GM12878 (cell line): ENCODE data around the gene LRRC66. TPM values are rescaled to one million over a fixed set of nuclear protein-coding genes. Genes with fewer than 3 reads are reported as not detected.

Experiments used
- ATAC-seq: fragments of 200-7000 bp; cut with Tn5 transposase; 3 replicates; pipeline ENCODE4 v1.9.1; 2020; ENCODE audit warnings: mild to moderate bottlenecking, moderate library complexity
- BruUV-seq: library from RNA; stranded (reverse); fragments of 400-500 nt; replicated peaks from 2 replicates; lab custom pipeline; 2021; lab: Mats Ljungman, UMichigan
- CTCF ChIA-PET: fragments of 300-600 bp; sonication (Branson Sonifier 250); formaldehyde crosslinking; extraction: SDS; loops from one replicate; lab custom pipeline; 2021; ENCODE audit warnings: inconsistent platforms; lab: Yijun Ruan, JAX
- POLR2A ChIA-PET: fragments of 350-600 bp; formaldehyde crosslinking; extraction: SDS; loops from one replicate; lab custom pipeline; 2021; ENCODE audit warnings: inconsistent platforms; lab: Charles Lee
- RAD21 ChIA-PET: fragments of 300-600 bp; sonication (Branson Sonifier 250); formaldehyde crosslinking; loops from one replicate; lab custom pipeline; 2023; ENCODE audit warnings: antibody characterized with exemption; ENCODE audit not compliant: unreplicated experiment; lab: Charles Lee
- SMC1A ChIA-PET: fragments of 300-600 bp; sonication (Branson Sonifier 250); formaldehyde crosslinking; loops from one replicate; lab custom pipeline; 2023; ENCODE audit not compliant: unreplicated experiment, uncharacterized antibody; lab: Charles Lee
- DNase-seq: peaks from one replicate; pipeline ENCODE4 v3.0.0-alpha.2; 2011; ENCODE audit warnings: low read depth, low spot score
- FAIRE-seq: peaks from 3 replicates; lab custom pipeline; 2011; peaks lifted over from hg19 to GRCh38; lab: Jason Lieb, UNC
- H2AFZ ChIP-seq: 2 replicates; pipeline ENCODE4 v1.6.0; 2011; ENCODE audit warnings: low read depth, low read length, control low read depth; ENCODE audit not compliant: control insufficient read depth
- H3K27ac ChIP-seq: 2 replicates; pipeline ENCODE4 v1.5.1; 2011; ENCODE audit warnings: control low read depth; ENCODE audit not compliant: control insufficient read depth, insufficient read depth
- H3K27me3 ChIP-seq, 2 experiments: replicated peaks in 1 of 2; 2 replicates each; pipeline versions ENCODE4 v1.6.0 to v1.6.1; 2011; ENCODE audit warnings: low read length in 1 of 2; ENCODE audit not compliant: control insufficient read depth in 2 of 2, insufficient read depth in 2 of 2
- H3K36me3 ChIP-seq, 2 experiments: 2 replicates each; pipeline ENCODE4 v1.5.1; 2011; ENCODE audit warnings: low read length in 1 of 2; ENCODE audit not compliant: control insufficient read depth in 2 of 2, insufficient read depth in 2 of 2
- H3K4me1 ChIP-seq: 2 replicates; pipeline ENCODE4 v1.6.1; 2011; ENCODE audit warnings: mild to moderate bottlenecking, low read length, moderate library complexity, mixed read lengths; ENCODE audit not compliant: control insufficient read depth, insufficient read depth
- H3K4me2 ChIP-seq: 2 replicates; pipeline ENCODE4 v1.6.0; 2011; ENCODE audit warnings: control low read depth; ENCODE audit not compliant: control insufficient read depth, insufficient read depth
- H3K4me3 ChIP-seq: fragments of 200-600 bp; sonication (generic); 2 replicates; pipeline ENCODE4 v1.5.1; 2016
- H3K79me2 ChIP-seq: 2 replicates; pipeline ENCODE4 v1.6.0; 2011; ENCODE audit warnings: low read length; ENCODE audit not compliant: control insufficient read depth, insufficient read depth
- H3K9ac ChIP-seq: 2 replicates; pipeline ENCODE4 v1.8.0; 2011; ENCODE audit warnings: low read length, control low read depth, mixed read lengths; ENCODE audit not compliant: control insufficient read depth, insufficient read depth
- H3K9me3 ChIP-seq: replicated peaks from 3 replicates; pipeline ENCODE4 v1.5.1; 2011; ENCODE audit warnings: mild to moderate bottlenecking, low read length; ENCODE audit not compliant: control insufficient read depth, insufficient read depth
- H4K20me1 ChIP-seq: 2 replicates; pipeline ENCODE4 v1.6.0; 2011; ENCODE audit not compliant: control insufficient read depth, insufficient read depth
- ATF2 ChIP-seq: IDR thresholded peaks from 2 replicates; pipeline ENCODE4 v1.6.1; 2012; ENCODE audit warnings: low read length, inconsistent platforms
- CEBPZ ChIP-seq: fragments of 150-350 bp; IDR thresholded peaks from 2 replicates; pipeline ENCODE4 v1.6.1; 2016; ENCODE audit warnings: low read depth, low read length
- CREB1 ChIP-seq: IDR thresholded peaks from 2 replicates; pipeline ENCODE4 v1.6.1; 2012; ENCODE audit warnings: low read depth, mild to moderate bottlenecking, inconsistent platforms
- EZH2 ChIP-seq: IDR thresholded peaks from 2 replicates; pipeline ENCODE4 v1.6.1; 2012; ENCODE audit warnings: low read depth, mild to moderate bottlenecking, control low read depth, inconsistent platforms, low read length, borderline replicate concordance; ENCODE audit not compliant: control insufficient read depth
- FOXK2 ChIP-seq: fragments of 450-650 bp; IDR thresholded peaks from 2 replicates; pipeline ENCODE4 v1.6.1; 2017; ENCODE audit warnings: mild to moderate bottlenecking, moderate library complexity
- HSF1 ChIP-seq: fragments of 150-350 bp; IDR thresholded peaks from 2 replicates; pipeline ENCODE4 v1.6.1; 2014; ENCODE audit warnings: mild to moderate bottlenecking, low read depth, low read length
- JUND ChIP-seq: IDR thresholded peaks from 2 replicates; pipeline ENCODE4 v1.6.1; 2012; ENCODE audit warnings: low read depth, mild to moderate bottlenecking, low read length, improper control_type of control experiment, moderate library complexity
- MEF2A ChIP-seq: IDR thresholded peaks from 2 replicates; pipeline ENCODE4 v1.6.1; 2011; ENCODE audit warnings: low read depth, mild to moderate bottlenecking, low read length, moderate library complexity; ENCODE audit not compliant: insufficient read depth
- SMARCA5 ChIP-seq: fragments of 450-650 bp; IDR thresholded peaks from 2 replicates; pipeline ENCODE4 v1.6.1; 2017; ENCODE audit warnings: mild to moderate bottlenecking
- SUZ12 ChIP-seq: fragments of 200-600 bp; sonication (generic); IDR thresholded peaks from one replicate; pipeline ENCODE4 v1.6.1; 2018; ENCODE audit warnings: antibody characterized with exemption, mild to moderate bottlenecking; ENCODE audit not compliant: unreplicated experiment
- TCF7 ChIP-seq: IDR thresholded peaks from 2 replicates; pipeline ENCODE4 v1.6.1; 2014; ENCODE audit warnings: antibody characterized with exemption, borderline replicate concordance
- ZBTB4 ChIP-seq: fragments of 450-650 bp; formaldehyde crosslinking; IDR thresholded peaks from 2 replicates; pipeline ENCODE4 v1.4.0; 2022; ENCODE audit warnings: mild to moderate bottlenecking, moderate library complexity
- WGBS: methylation state at CpG from one replicate; pipeline ENCODE4 v1.1.6; 2016; ENCODE audit warnings: low lambda C conversion rate; ENCODE audit not compliant: insufficient replicate concordance, insufficient coverage; ENCODE audit errors: missing lambda C conversion rate; 5-methylcytosine and 5-hydroxymethylcytosine counted together
- in situ Hi-C: fragments of 300-500 bp; cut with MboI; formaldehyde crosslinking; loops from 9 replicates; pipeline ENCODE4 v1.14.3; 2018; ENCODE audit warnings: mixed read lengths
- intact Hi-C: fragments of 100-400 bp; cut with micrococcal nuclease; formaldehyde crosslinking; loops from one replicate; pipeline ENCODE4 v1.14.2; 2022; ENCODE audit not compliant: unreplicated experiment
- polyA plus RNA-seq, 11 experiments: library from polyadenylated mRNA; depleted of rRNA in 4 of 11; unstranded in 6 of 11; stranded (reverse) in 5 of 11; fragments of >200 nt; fragmentation: Nextera tagmentation in 4 of 11; fragmentation: Illumina TruSeq in 1 of 11; extraction: Ambion mirVana in 4 of 11; extraction: Trizol in 1 of 11; gene quantifications; 1 replicate in 1 of 11; 2 replicates in 10 of 11; pipeline versions ENCODE4 v1.2.1 to v1.2.3, GENCODE V29; 2011 to 2016; ENCODE audit warnings: inconsistent platforms in 2 of 11, missing spikeins in 2 of 11, low read depth in 1 of 11
- total RNA-seq, 4 experiments: library from RNA; depleted of rRNA in 3 of 4; stranded (reverse); fragments of >200 nt in 3 of 4; fragmentation: Illumina TruSeq in 1 of 4; extraction: Trizol in 1 of 4; gene quantifications; 2 replicates each; pipeline versions ENCODE4 v1.2.1 to v1.2.3, GENCODE V29; 2013 to 2021

The LRRC66 gene
- total and polyA plus RNA-seq, 10 of the 15 experiments (the other 5 are each of a cell fraction or from before 2014, with no cell fraction given), result 0.02 to 0.18 (median 0.09) TPM; not detected in 2

- Histone ChIP-seq H4K20me1 (no peaks in the 10 kb centered on the region), H3K27me3 (no peaks in the 10 kb centered on the region; a peak in 1 of 4 replicates), H3K79me2 (no peaks in the 10 kb centered on the region), H3K36me3 (no peaks in the 10 kb centered on the region), H3K27ac (no peak overlapping the region), H3K9ac (no peak overlapping the region), H3K4me3 (no peak overlapping the region), H2AFZ (no peak overlapping the region), H3K9me3 (no peaks in the 10 kb centered on the region), H3K4me2 (no peak overlapping the region), H3K4me1 (no peaks in the 10 kb centered on the region)
- BruUV-seq, result no TSS peak
- RAD21 ChIA-PET, result no interaction called here
- in situ Hi-C loops, result no loop called here
- TF ChIP-seq TCF7, result no peak
- no peak for TF ChIP-seq MEF2A
- TF ChIP-seq SMARCA5, result no peak
- TF ChIP-seq FOXK2, result no peak
- no peak for TF ChIP-seq ATF2
- TF ChIP-seq SUZ12, result no peak
- TF ChIP-seq CEBPZ, result no peak
- no peak for TF ChIP-seq ZBTB4 (CRISPR knock-in tag)
- TF ChIP-seq EZH2, result no peak
- no peak for TF ChIP-seq CREB1
- no peak for TF ChIP-seq HSF1
- no peak for TF ChIP-seq JUND
- CTCF ChIA-PET, result no interaction called here
- POLR2A ChIA-PET, result no interaction called here
- SMC1A ChIA-PET, result no interaction called here
- FAIRE-seq, result no peak
- intact Hi-C loops, result no loop called here
- no peak for DNase-seq
- WGBS, result 74% methylated on average over 3 of the region's 3 CpGs
- no peak for ATAC-seq
Measured at GRCh38 chr4:52059372-52059771, 39.2 kb upstream of the LRRC66 start.
